B cell (primary cell): ENCODE data around the gene HES5. TPM values are rescaled to one million over a fixed set of nuclear protein-coding genes. Genes with fewer than 3 reads are reported as not detected.

Experiments
- ATAC-seq: fragments of 200-7000 bp; cut with Tn5 transposase; one replicate; pipeline ENCODE4 v1.10.0; 2021; ENCODE audit warnings: low read depth, mild to moderate bottlenecking, moderate number of reproducible peaks, moderate library complexity
- CTCF ChIA-PET: fragments of 350-600 bp; sonication (Branson Sonifier 250); formaldehyde crosslinking; loops from one replicate; lab custom pipeline; 2021; ENCODE audit warnings: antibody characterized with exemption, inconsistent platforms; lab: Charles Lee
- POLR2A ChIA-PET: fragments of 350-600 bp; sonication (Branson Sonifier 250); formaldehyde crosslinking; loops from one replicate; lab custom pipeline; 2021; ENCODE audit warnings: antibody characterized with exemption; lab: Charles Lee
- DNase-seq: peaks from one replicate; pipeline ENCODE4 v3.0.0; 2013
- H2AFZ ChIP-seq: 2 replicates; pipeline ENCODE4 v1.6.1; 2012; ENCODE audit warnings: mild to moderate bottlenecking, low read depth, low read length; ENCODE audit not compliant: insufficient read depth, poor library complexity, severe bottlenecking
- H3K27ac ChIP-seq, 2 donors: 1 replicate in 1 of 2; 2 replicates in 1 of 2; pipeline ENCODE4 v1.5.1; 2012 to 2013; ENCODE audit warnings: low read length in 2 of 2, mild to moderate bottlenecking in 2 of 2, moderate library complexity in 1 of 2
- H3K27me3 ChIP-seq, 4 experiments: fragments of 200-600 bp in 1 of 4; sonication (generic) in 1 of 4; replicated peaks in 1 of 4; 1 replicate in 2 of 4; 2 replicates in 2 of 4; pipeline versions ENCODE4 v1.6.1 to v1.7.0; 2013 to 2016; ENCODE audit warnings: low read length in 3 of 4, mild to moderate bottlenecking in 2 of 4, mixed read lengths in 1 of 4, moderate library complexity in 1 of 4; ENCODE audit not compliant: insufficient read depth in 4 of 4, control insufficient read depth in 3 of 4; ENCODE audit errors: control extremely low read depth in 1 of 4
- H3K36me3 ChIP-seq, 2 experiments: replicated peaks in 1 of 2; 1 replicate in 1 of 2; 2 replicates in 1 of 2; pipeline versions ENCODE4 v1.6.1 to v1.7.1; 2013; ENCODE audit warnings: low read length in 1 of 2; ENCODE audit not compliant: insufficient read depth in 2 of 2, control insufficient read depth in 1 of 2; ENCODE audit errors: control extremely low read depth in 1 of 2, extremely low read depth in 1 of 2
- H3K4me1 ChIP-seq, 2 donors: fragments of 200-600 bp in 1 of 2; sonication (generic) in 1 of 2; 1 replicate in 1 of 2; 2 replicates in 1 of 2; pipeline versions ENCODE4 v1.5.1 to v1.6.1; 2013 to 2017; ENCODE audit warnings: low read length in 2 of 2; ENCODE audit not compliant: control insufficient read depth in 2 of 2, insufficient read depth in 2 of 2
- H3K4me2 ChIP-seq: replicated peaks from 2 replicates; pipeline ENCODE3; 2012; ENCODE audit warnings: mild to moderate bottlenecking, low read depth, low read length; ENCODE audit not compliant: poor library complexity, severe bottlenecking
- H3K4me3 ChIP-seq, 5 experiments: fragments of 200-600 bp in 1 of 5; sonication (generic) in 1 of 5; 1 replicate in 3 of 5; 2 replicates in 2 of 5; pipeline versions ENCODE4 v1.5.1 to v1.7.0; 2011 to 2016; ENCODE audit warnings: low read length in 4 of 5, mild to moderate bottlenecking in 4 of 5, low read depth in 2 of 5, control low read depth in 1 of 5, moderate library complexity in 1 of 5; ENCODE audit not compliant: insufficient read depth in 1 of 5; ENCODE audit errors: control extremely low read depth in 1 of 5, extremely low read depth in 1 of 5
- H3K79me2 ChIP-seq: fragments of 200-600 bp; sonication (generic); one replicate; pipeline ENCODE4 v1.6.0; 2016; ENCODE audit warnings: low read length; ENCODE audit not compliant: control insufficient read depth, insufficient read depth
- H3K9ac ChIP-seq: fragments of 200-600 bp; sonication (generic); 2 replicates; pipeline ENCODE4 v1.6.1; 2017; ENCODE audit warnings: mild to moderate bottlenecking, low read length, moderate library complexity
- H3K9me3 ChIP-seq, 3 donors: one replicate each; pipeline versions ENCODE4 v1.6.1 to v1.7.1; 2013; ENCODE audit warnings: low read length in 2 of 3; ENCODE audit not compliant: control insufficient read depth in 2 of 3, insufficient read depth in 1 of 3; ENCODE audit errors: control extremely low read depth in 1 of 3
- H4K20me1 ChIP-seq: 2 replicates; pipeline ENCODE4 v1.6.0; 2012; ENCODE audit warnings: mild to moderate bottlenecking, low read length; ENCODE audit not compliant: insufficient read depth, control insufficient read depth, poor library complexity, severe bottlenecking
- H3K27ac Mint-ChIP-seq: one replicate; pipeline ENCODE4 v1.8.0; 2021; ENCODE audit warnings: mixed read lengths
- H3K27me3 Mint-ChIP-seq: one replicate; pipeline ENCODE4 v1.8.0; 2021; ENCODE audit warnings: mixed read lengths
- H3K4me1 Mint-ChIP-seq: one replicate; pipeline ENCODE4 v1.8.0; 2021; ENCODE audit warnings: mixed read lengths
- H3K4me3 Mint-ChIP-seq: one replicate; pipeline ENCODE4 v1.8.0; 2021; ENCODE audit warnings: mixed read lengths
- H3K9me3 Mint-ChIP-seq: one replicate; pipeline ENCODE4 v1.8.0; 2022; ENCODE audit warnings: mixed read lengths; ENCODE audit not compliant: insufficient read depth
- CTCF ChIP-seq: fragments of 200-600 bp; IDR thresholded peaks from one replicate; pipeline ENCODE4 v1.8.0; 2022; ENCODE audit warnings: antibody characterized with exemption, mild to moderate bottlenecking
- EZH2 ChIP-seq: IDR thresholded peaks from 2 replicates; pipeline ENCODE4 v1.6.1; 2012; ENCODE audit warnings: borderline replicate concordance, low read depth, mild to moderate bottlenecking, moderate library complexity, low read length; ENCODE audit not compliant: insufficient read depth, poor library complexity, severe bottlenecking
- WGBS: methylation state at CpG from one replicate; pipeline ENCODE4 v1.1.5; 2013; ENCODE audit warnings: missing lambda C conversion rate; ENCODE audit not compliant: insufficient coverage; 5-methylcytosine and 5-hydroxymethylcytosine counted together
- intact Hi-C: fragments of 100-400 bp; cut with micrococcal nuclease; formaldehyde crosslinking; loops from one replicate; pipeline ENCODE4 v1.10.0; 2022
- polyA plus RNA-seq: library from polyadenylated mRNA; depleted of rRNA; stranded (reverse); fragments of >200 nt; gene quantifications from 2 replicates; pipeline ENCODE4 v1.2.3, GENCODE V29; 2012
- total RNA-seq, 2 donors: library from RNA; stranded (reverse); fragments of 120-200 nt in 1 of 2; gene quantifications; 1 replicate in 1 of 2; 2 replicates in 1 of 2; pipeline versions ENCODE4 v1.2.3 to v1.2.4, GENCODE V29; 2013 to 2022

Gene HES5
- total and polyA plus RNA-seq, 2 donors (not counting 1 experiment from before 2014, with no cell fraction given) = not detected

DNA sequence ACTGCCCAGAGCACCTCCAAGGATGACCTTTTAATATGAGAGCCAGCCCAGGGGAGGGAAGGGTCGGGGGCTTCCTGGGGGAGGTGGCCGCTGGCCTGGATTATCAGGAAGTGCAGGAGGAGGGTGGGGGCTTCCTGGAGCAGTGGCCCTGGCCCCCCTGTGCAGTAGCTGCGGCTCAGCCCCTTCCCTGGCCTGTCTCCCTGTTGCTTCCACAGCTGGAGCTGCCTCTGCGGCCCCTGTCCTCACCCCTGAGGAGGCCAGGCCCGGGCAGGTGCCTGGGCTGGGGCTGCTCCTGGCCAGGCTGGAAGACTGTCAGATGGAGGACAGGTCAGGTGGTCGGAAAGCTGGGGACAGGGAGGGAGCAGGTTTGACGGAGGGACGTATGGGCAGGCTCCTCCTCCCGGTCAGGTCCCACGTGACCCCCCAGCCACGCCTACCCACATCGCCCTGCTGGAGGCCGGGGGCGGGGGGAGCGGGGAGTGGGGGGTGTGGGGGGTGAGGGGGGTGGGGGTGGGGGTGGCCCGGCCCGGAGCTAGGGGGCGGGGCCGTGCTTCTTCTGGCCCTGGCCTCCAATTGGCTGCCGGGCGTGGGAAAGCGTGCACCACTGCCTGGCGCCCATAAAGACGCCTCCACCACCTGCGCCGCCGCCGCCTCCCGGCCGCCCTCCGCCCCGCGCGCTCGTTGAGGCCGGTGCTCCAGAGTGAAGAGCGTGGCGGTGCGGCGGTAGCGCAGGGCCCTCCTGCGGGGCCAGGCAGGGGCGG lies 15.9 kb upstream of the HES5 start:
- POLR2A ChIA-PET = interaction anchor here (0.5 to 6.1 kb wide), 15 partner anchors 10 to 409 kb away, joined by 3 to 88 read pairs (median 6); partner anchors contain the start of genes FAAP20, HES5, MORN1 and PANK4
- intact Hi-C loops = loop anchor here (2.0 to 5.0 kb wide), 2 partner anchors 49 to 413 kb away; no protein-coding TSS in a partner anchor
- Histone ChIP-seq H3K9me3 (no peaks in the 10 kb centered on the region), H3K4me1 (peaks cover 34 to 47% of the 10 kb centered on the region in 2 donors), H3K27ac (peak overlapping the region; percentile 99 to 100), H3K36me3 (no peaks in the 10 kb centered on the region), H3K4me2 (peak overlapping the region; percentile 82), H3K9ac (peak overlapping the region; percentile 67), H3K27me3 (peaks cover 0 to 16% (median 2%) of the 10 kb centered on the region in 4 experiments), H2AFZ (peak overlapping the region; percentile 57), H4K20me1 (peaks cover 7% of the 10 kb centered on the region), H3K79me2 (no peaks in the 10 kb centered on the region), H3K4me3 (peak overlapping the region in 4 of 5 experiments; percentile 69 to 89 (median 76))
- Mint-ChIP-seq H3K27me3 (peaks cover 6% of the 10 kb centered on the region), H3K9me3 (no peaks in the 10 kb centered on the region), H3K27ac (peak overlapping the region; percentile 98), H3K4me1 (peaks cover 33% of the 10 kb centered on the region), H3K4me3 (peak overlapping the region; percentile 92)
- no peak for TF ChIP-seq EZH2
- no peak for TF ChIP-seq CTCF
- 1% methylated on average over 31 of the region's 43 CpGs for WGBS
- CTCF ChIA-PET = interaction anchor here (0.6 to 4.9 kb wide), 10 partner anchors 9 to 351 kb away, joined by 3 to 55 read pairs (median 4); partner anchors contain the start of genes FAAP20, PRXL2B and TNFRSF14
- DNase-seq (peak; percentile 95), ATAC-seq (peak; percentile 52)
